Immature natural killer cell (primary cell): ENCODE measurements around the gene GNAI1. TPM values are rescaled to one million over a fixed set of nuclear protein-coding genes. Genes with fewer than 3 reads are reported as not detected.

Experiments
- DNase-seq, 3 donors: peaks; one replicate each; pipeline ENCODE4 v3.0.0; 2022; ENCODE audit warnings: mixed read lengths in 1 of 3
- H3K27ac Mint-ChIP-seq, 6 donors: one replicate each; pipeline ENCODE4 v1.8.0; 2020; ENCODE audit warnings: mixed read lengths in 6 of 6, mild to moderate bottlenecking in 5 of 6, inconsistent platforms in 4 of 6, moderate library complexity in 3 of 6
- H3K27me3 Mint-ChIP-seq, 3 donors: one replicate each; pipeline ENCODE4 v1.8.0; 2020 to 2021; ENCODE audit warnings: low read depth in 3 of 3, mild to moderate bottlenecking in 3 of 3, mixed read lengths in 3 of 3, moderate library complexity in 3 of 3, inconsistent platforms in 1 of 3
- H3K36me3 Mint-ChIP-seq, 3 donors: one replicate each; pipeline ENCODE4 v1.8.0; 2020; ENCODE audit warnings: mixed read lengths in 3 of 3, inconsistent platforms in 2 of 3, mild to moderate bottlenecking in 2 of 3
- H3K4me1 Mint-ChIP-seq, 2 donors: one replicate each; pipeline ENCODE4 v1.8.0; 2020; ENCODE audit warnings: inconsistent platforms in 2 of 2, mild to moderate bottlenecking in 2 of 2, mixed read lengths in 2 of 2, moderate library complexity in 1 of 2
- H3K4me3 Mint-ChIP-seq, 5 donors: one replicate each; pipeline ENCODE4 v1.8.0; 2020; ENCODE audit warnings: mild to moderate bottlenecking in 5 of 5, mixed read lengths in 5 of 5, inconsistent platforms in 3 of 5, moderate library complexity in 3 of 5
- H3K9me3 Mint-ChIP-seq, 6 donors: one replicate each; pipeline ENCODE4 v1.8.0; 2020; ENCODE audit warnings: mild to moderate bottlenecking in 6 of 6, mixed read lengths in 6 of 6, inconsistent platforms in 4 of 6, moderate library complexity in 3 of 6
- polyA plus RNA-seq, 3 donors: library from polyadenylated mRNA; unstranded; fragments of 300-500 nt; fragmentation: Illumina TruSeq; gene quantifications; one replicate each; pipeline ENCODE4 v1.2.3, GENCODE V29; 2021

The GNAI1 gene
- polyA plus RNA-seq, 3 donors from 2014 or later: 5.2 to 9.7 (median 8.0) TPM

GRCh38 chr7:80216996-80217842 lies 82.6 kb downstream of the GNAI1 start:
- no peak for DNase-seq
- Mint-ChIP-seq H3K4me1 (no peaks in the 10 kb centered on the region), H3K27ac (no peak overlapping the region), H3K4me3 (no peak overlapping the region), H3K27me3 (peaks cover 0 to 1% (median 0%) of the 10 kb centered on the region in 3 donors), H3K9me3 (peaks cover 0 to 22% (median 4%) of the 10 kb centered on the region in 6 donors), H3K36me3 (no peaks in the 10 kb centered on the region)

DNA sequence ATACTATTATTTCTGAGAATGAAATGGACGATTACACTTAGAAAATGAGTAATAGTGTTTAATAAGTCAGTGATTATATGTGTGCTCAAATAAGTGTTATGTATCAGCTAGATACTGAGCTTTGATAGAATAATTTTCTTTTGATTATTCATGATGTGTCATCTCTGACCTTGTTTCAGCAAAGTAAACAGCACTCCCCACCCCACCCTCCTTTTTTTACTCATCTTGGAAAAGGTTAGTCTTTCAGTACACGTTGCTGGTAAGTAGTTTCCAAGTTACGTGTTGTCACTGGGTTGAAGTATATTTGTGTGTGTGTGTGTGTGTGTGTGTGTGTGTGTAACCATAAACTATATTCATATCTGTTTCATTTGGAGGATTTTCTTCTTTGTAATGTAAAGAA lies 84.1 kb downstream of the GNAI1 start:
- peaks cover 0 to 1% (median 0%) of the 10 kb centered on the region in 3 donors for H3K27me3 Mint-ChIP-seq
- H3K9me3 Mint-ChIP-seq: peaks cover 0 to 17% (median 1%) of the 10 kb centered on the region in 6 donors
- H3K36me3 Mint-ChIP-seq: no peaks in the 10 kb centered on the region
- H3K4me3 Mint-ChIP-seq: no peak overlapping the region
- no peaks in the 10 kb centered on the region for H3K4me1 Mint-ChIP-seq
- DNase-seq: no peak
- no peak overlapping the region for H3K27ac Mint-ChIP-seq

- Mint-ChIP-seq H3K27ac (no peak overlapping the region), H3K36me3 (no peaks in the 10 kb centered on the region), H3K9me3 (peaks cover 0 to 17% (median 1%) of the 10 kb centered on the region in 6 donors), H3K4me1 (no peaks in the 10 kb centered on the region), H3K4me3 (no peak overlapping the region), H3K27me3 (peaks cover 0 to 1% (median 0%) of the 10 kb centered on the region in 3 donors)
- DNase-seq: no peak
These were observed 85.5 kb downstream of the GNAI1 start for GRCh38 chr7:80220022-80220634.

DNA sequence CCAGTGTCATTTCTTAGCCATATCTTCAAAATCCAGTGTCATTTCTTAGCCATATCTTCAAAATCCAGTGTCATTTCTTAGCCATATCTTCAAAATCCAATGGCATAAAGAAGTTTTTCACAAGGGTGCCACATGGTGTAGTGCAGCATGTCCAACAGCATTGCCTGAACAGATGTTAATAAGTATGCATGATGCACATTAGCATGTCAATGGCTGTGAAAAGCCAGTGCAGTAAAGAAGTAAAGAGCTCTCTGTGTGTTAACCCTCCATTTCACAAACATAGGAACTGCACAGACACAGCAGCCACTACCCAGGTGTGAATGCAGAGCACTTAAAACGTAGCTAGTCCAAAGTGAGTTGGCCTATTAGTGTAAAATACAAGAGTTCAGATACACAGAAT lies 89.8 kb downstream of the GNAI1 start:
- no peak for DNase-seq
- no peaks in the 10 kb centered on the region for H3K4me1 Mint-ChIP-seq
- no peak overlapping the region for H3K27ac Mint-ChIP-seq
- H3K36me3 Mint-ChIP-seq: no peaks in the 10 kb centered on the region
- H3K9me3 Mint-ChIP-seq: peaks cover 0 to 20% (median 3%) of the 10 kb centered on the region in 6 donors
- H3K27me3 Mint-ChIP-seq: no peaks in the 10 kb centered on the region
- no peak overlapping the region for H3K4me3 Mint-ChIP-seq

DNA sequence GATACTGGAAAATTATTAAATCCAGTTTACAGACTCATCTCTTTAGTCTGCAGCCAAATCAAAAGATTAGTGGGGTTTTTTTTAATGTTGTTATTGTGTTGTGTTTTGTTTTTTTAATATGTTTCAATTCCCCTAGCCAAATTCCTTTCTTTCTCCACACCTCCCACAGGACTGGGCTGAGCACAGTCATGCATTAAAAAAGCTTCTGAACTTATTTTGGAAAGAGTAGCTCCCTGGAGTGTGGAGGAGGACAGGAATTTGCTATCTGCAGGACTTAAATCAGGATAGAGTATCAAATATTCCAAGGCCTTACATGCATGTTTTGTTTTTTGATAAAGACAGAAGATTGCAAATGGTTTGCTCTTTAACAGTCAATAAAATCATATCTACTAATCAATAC lies 90.7 kb downstream of the GNAI1 start:
- Mint-ChIP-seq H3K9me3 (peaks cover 0 to 16% (median 3%) of the 10 kb centered on the region in 6 donors), H3K27me3 (no peaks in the 10 kb centered on the region), H3K36me3 (no peaks in the 10 kb centered on the region), H3K4me3 (no peak overlapping the region), H3K27ac (no peak overlapping the region), H3K4me1 (no peaks in the 10 kb centered on the region)
- no peak for DNase-seq

DNA sequence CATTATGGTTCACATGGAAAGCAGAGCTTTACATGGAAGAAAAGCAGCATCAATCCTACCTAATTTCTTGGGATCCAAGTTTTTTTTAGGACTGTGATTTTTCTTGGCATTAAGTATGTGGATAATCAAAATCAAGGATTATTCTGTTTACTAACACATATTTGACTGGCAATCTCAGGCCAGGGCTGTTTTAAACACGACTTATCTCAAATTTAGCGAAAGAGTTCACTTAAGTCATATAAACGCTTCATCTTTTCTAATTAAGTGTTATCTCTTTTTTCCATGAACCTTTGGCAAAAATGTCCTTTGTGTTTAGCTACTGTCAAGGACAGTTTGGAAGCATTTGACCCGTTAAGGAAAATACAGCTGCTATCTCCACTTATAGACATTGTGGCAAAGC lies 92.0 kb downstream of the GNAI1 start:
- Mint-ChIP-seq H3K9me3 (peaks cover 0 to 13% (median 3%) of the 10 kb centered on the region in 6 donors), H3K4me3 (no peak overlapping the region), H3K36me3 (no peaks in the 10 kb centered on the region)

DNA sequence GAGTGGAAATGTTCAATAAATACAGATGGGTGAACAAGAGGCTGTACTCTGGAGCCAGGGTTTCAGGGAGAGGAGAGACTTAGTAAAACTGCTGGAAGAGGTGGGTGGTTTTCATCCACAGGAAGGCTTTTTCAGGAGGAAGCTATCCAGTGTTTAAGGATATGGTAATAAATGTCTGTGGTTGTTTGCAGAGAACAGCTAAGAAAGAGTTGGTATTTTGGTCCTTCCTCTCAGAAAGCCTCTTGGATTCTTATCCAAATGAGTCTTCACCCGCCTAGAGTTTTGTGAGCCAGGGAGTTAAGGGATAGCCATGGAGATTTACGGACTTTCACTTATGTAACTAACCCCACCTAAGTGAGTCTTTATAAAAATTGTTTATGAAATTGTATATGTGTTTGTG lies 95.7 kb downstream of the GNAI1 start:
- Mint-ChIP-seq H3K4me3 (no peak overlapping the region), H3K27ac (no peak overlapping the region), H3K36me3 (no peaks in the 10 kb centered on the region), H3K9me3 (peaks cover 0 to 25% (median 4%) of the 10 kb centered on the region in 6 donors), H3K27me3 (no peaks in the 10 kb centered on the region), H3K4me1 (no peaks in the 10 kb centered on the region)
- DNase-seq: no peak

More for the DNA sequence above, 92.0 kb downstream of the GNAI1 start:
- H3K4me1 Mint-ChIP-seq: no peaks in the 10 kb centered on the region
- DNase-seq: no peak
- H3K27me3 Mint-ChIP-seq: no peaks in the 10 kb centered on the region
- no peak overlapping the region for H3K27ac Mint-ChIP-seq

DNA sequence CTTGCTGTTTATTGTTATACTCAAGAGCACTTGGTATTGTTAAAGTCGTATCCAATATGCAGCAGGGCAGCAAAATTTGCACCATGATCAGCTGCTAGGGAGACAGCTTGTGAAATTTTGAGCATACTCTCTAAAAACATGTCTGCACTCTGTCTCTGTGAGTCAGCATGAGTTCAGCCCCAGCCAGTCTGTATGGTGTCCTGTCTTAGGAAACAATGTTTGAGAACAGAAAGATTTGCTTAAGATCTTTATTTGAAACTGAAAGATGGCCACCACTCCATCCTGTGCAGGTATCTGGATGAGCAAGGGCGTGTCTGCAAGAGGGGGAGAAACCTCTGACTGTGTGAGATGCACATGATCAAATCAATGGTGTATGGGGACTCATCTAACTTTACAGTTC lies 97.1 kb downstream of the GNAI1 start:
- H3K9me3 Mint-ChIP-seq: peaks cover 0 to 25% (median 4%) of the 10 kb centered on the region in 6 donors
- H3K27ac Mint-ChIP-seq: no peak overlapping the region
- no peaks in the 10 kb centered on the region for H3K36me3 Mint-ChIP-seq
- DNase-seq: no peak
- no peaks in the 10 kb centered on the region for H3K27me3 Mint-ChIP-seq
- H3K4me1 Mint-ChIP-seq: no peaks in the 10 kb centered on the region
- H3K4me3 Mint-ChIP-seq: no peak overlapping the region

DNA sequence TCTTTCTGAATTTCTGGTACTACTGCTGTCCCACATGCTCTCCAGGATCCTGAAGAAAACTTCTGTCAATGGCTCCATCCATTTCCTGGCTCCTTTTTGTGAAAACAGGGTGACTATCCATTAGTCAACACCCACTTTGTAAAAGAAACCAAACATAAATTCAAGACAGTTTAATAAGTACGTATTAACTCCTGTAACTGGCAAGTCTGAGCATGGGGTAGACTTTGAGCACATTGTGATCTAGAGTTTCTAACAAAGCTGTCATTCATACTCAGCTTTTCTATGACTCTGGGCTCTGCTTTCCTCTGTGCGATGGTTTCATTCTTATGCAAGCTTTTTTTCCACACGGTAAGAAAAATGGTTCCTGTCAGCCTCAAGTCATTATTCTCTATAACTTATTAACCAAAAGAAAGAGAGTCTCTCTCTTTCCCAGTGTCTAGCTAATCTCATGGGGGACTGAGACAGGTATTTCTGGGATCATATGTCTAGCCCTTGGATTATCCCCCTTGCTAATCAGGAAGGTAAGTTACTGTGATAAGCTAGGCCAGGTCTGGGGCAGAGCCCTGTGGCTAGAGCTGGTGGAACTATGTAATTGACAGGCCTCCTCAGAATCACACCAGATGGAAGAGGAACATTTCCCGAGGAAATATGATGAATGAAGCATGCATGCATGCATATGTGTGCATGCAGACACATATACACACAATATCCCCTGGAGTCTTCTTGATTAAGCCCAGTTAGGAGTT lies 98.5 kb downstream of the GNAI1 start:
- Mint-ChIP-seq H3K4me3 (no peak overlapping the region), H3K9me3 (peaks cover 2 to 27% (median 4%) of the 10 kb centered on the region in 6 donors), H3K27ac (no peak overlapping the region), H3K27me3 (no peaks in the 10 kb centered on the region), H3K4me1 (no peaks in the 10 kb centered on the region), H3K36me3 (peaks cover 0 to 3% (median 0%) of the 10 kb centered on the region in 3 donors)
- DNase-seq: no peak

GRCh38 chr7:80235334-80235733 lies 100.7 kb downstream of the GNAI1 start:
- H3K36me3 Mint-ChIP-seq: peaks cover 0 to 3% (median 0%) of the 10 kb centered on the region in 3 donors
- H3K4me3 Mint-ChIP-seq: no peak overlapping the region
- no peak for DNase-seq
- no peaks in the 10 kb centered on the region for H3K27me3 Mint-ChIP-seq
- H3K9me3 Mint-ChIP-seq: peaks cover 2 to 26% (median 4%) of the 10 kb centered on the region in 6 donors
- no peaks in the 10 kb centered on the region for H3K4me1 Mint-ChIP-seq
- H3K27ac Mint-ChIP-seq: no peak overlapping the region

DNA sequence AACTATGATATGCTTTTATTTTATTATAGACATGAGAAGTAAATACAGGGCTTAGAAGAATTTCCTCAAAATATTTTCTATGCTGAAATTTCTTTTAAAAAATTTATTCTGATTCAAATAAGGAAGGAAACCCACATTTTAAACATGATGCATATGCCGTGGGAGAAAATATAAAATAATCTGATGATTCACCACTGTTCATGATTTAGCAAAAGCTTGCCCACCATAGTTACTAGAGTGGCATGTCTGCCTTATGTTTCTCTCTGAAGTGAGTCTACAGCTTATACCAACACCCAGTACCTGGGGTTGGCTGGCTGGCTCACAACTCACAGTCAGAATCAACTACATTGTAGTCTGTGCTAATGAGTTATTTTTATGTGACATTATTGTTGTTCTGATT lies 102.0 kb downstream of the GNAI1 start:
- Mint-ChIP-seq H3K4me1 (no peaks in the 10 kb centered on the region), H3K36me3 (peaks cover 0 to 3% (median 0%) of the 10 kb centered on the region in 3 donors)
- DNase-seq: no peak

DNA sequence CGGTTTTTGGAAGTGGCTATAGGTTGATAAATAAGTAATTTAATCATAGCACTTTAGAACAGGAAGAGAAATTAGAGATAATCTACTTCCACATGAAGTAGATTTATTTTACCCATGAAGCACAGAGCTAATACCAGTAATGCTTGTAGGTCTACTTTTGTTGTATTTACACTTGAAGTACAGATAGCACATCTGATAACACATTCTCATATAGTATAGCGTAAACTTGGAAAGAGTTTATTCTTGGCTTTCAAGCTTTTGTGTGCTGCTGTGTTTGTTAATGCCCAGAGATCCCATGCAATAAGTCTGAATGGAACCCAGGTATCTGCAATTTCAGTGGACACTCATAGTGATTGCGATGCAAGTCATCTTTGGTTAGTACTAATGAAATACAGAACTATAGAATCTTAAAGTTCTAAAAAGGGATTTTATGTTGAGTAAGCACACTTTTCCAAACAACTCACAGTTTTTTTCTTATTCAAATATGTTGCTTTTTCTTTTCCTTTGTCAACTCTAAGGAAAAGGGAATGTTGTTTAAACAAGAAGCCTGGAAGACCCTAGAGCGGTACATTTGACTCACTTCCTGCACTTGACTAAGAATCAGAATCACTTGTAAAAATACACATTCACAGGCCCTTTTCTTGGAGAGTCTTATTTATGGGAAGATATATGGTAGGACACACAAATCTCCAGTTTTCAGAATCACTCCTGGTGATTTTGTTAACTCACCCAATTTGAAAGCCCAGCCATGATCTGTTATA lies 105.8 kb downstream of the GNAI1 start:
- DNase-seq: no peak
- Mint-ChIP-seq H3K27ac (no peak overlapping the region), H3K27me3 (no peaks in the 10 kb centered on the region), H3K4me3 (no peak overlapping the region), H3K4me1 (no peaks in the 10 kb centered on the region), H3K9me3 (peaks cover 4 to 27% (median 5%) of the 10 kb centered on the region in 6 donors), H3K36me3 (peaks cover 0 to 3% (median 0%) of the 10 kb centered on the region in 3 donors)

More for the DNA sequence above, 102.0 kb downstream of the GNAI1 start:
- Mint-ChIP-seq H3K27me3 (no peaks in the 10 kb centered on the region), H3K4me3 (no peak overlapping the region), H3K9me3 (peaks cover 2 to 29% (median 4%) of the 10 kb centered on the region in 6 donors), H3K27ac (no peak overlapping the region)

- Mint-ChIP-seq H3K36me3 (peaks cover 0 to 3% (median 0%) of the 10 kb centered on the region in 3 donors), H3K4me1 (no peaks in the 10 kb centered on the region), H3K27me3 (no peaks in the 10 kb centered on the region), H3K9me3 (peaks cover 3 to 29% (median 9%) of the 10 kb centered on the region in 6 donors), H3K4me3 (no peak overlapping the region), H3K27ac (no peak overlapping the region)
- no peak for DNase-seq
These were observed 107.0 kb downstream of the GNAI1 start for GRCh38 chr7:80241671-80242070.
